Activated CD4-positive, alpha-beta T cell treated with anti-CD3 and anti-CD28 coated beads, Interleukin-2, amount 10 ng/mL, durations not matched to agents 7 days and 5 days (primary cell): ENCODE results near the gene RFK. TPM values are rescaled to one million over a fixed set of nuclear protein-coding genes. Genes with fewer than 3 reads are reported as not detected.

ENCODE experiments used
- CTCF ChIA-PET: fragments of 350-600 bp; sonication (Branson Sonifier 250); formaldehyde crosslinking; loops from one replicate; lab custom pipeline; 2021; ENCODE audit warnings: antibody characterized with exemption; lab: Charles Lee
- POLR2A ChIA-PET: fragments of 350-600 bp; sonication (Branson Sonifier 250); formaldehyde crosslinking; loops from one replicate; lab custom pipeline; 2021; ENCODE audit warnings: antibody characterized with exemption; lab: Charles Lee
- DNase-seq: peaks from one replicate; pipeline ENCODE4 v3.0.0-alpha.2; 2020
- H3K27ac Mint-ChIP-seq: one replicate; pipeline ENCODE4 v1.8.0; 2021; ENCODE audit warnings: mild to moderate bottlenecking, moderate library complexity, mixed read lengths
- H3K27me3 Mint-ChIP-seq: one replicate; pipeline ENCODE4 v1.8.0; 2021; ENCODE audit warnings: mixed read lengths
- H3K36me3 Mint-ChIP-seq: one replicate; pipeline ENCODE4 v1.8.0; 2021; ENCODE audit warnings: low read depth, mixed read lengths
- H3K4me1 Mint-ChIP-seq: one replicate; pipeline ENCODE4 v1.8.0; 2021; ENCODE audit warnings: mixed read lengths
- H3K4me3 Mint-ChIP-seq: one replicate; pipeline ENCODE4 v1.8.0; 2021; ENCODE audit warnings: mild to moderate bottlenecking, moderate library complexity, mixed read lengths
- H3K9me3 Mint-ChIP-seq: one replicate; pipeline ENCODE4 v1.8.0; 2021; ENCODE audit warnings: mixed read lengths
- total RNA-seq, 2 experiments: library from RNA; stranded (reverse); gene quantifications; one replicate each; pipeline ENCODE4 v1.2.3, GENCODE V29; 2021

RFK gene
- total RNA-seq, 2 experiments from 2014 or later: 14.5 to 16.4 TPM

DNA sequence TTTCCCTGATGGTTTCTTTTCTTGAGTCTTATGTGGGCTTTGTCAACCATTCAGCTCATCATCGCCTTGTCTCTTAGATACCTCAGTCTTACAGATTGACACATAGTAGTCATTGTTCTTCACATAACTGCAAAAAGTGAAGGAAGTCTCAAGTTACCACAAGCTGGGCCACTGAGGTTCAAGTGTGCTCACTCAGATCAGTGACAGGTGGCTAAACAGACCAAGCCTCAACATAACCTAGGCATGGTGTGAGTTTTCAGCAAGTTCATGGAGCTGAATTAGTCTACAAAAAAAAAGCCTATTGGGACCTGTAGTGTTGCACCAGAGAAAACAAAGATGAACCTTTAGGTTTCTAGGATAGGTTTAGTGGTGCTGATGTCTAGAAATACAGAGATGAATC lies 58.2 kb downstream of the RFK start:
- H3K36me3 Mint-ChIP-seq: no peaks in the 10 kb centered on the region
- H3K4me1 Mint-ChIP-seq: no peaks in the 10 kb centered on the region
- DNase-seq: no peak
- ChIA-PET CTCF (no interaction called here), POLR2A (no interaction called here)
- no peaks in the 10 kb centered on the region for H3K9me3 Mint-ChIP-seq
- H3K27me3 Mint-ChIP-seq: peaks cover 7% of the 10 kb centered on the region
- H3K27ac Mint-ChIP-seq: no peak overlapping the region
- H3K4me3 Mint-ChIP-seq: no peak overlapping the region

Other genes with a start within 250 kb of the RFK start
- gene GCNT1, start 64.8 kb upstream of the RFK start, total RNA-seq: 1 to 10 TPM; 4.6 to 8.9 TPM